ENCODE data around the gene AFP. TPM values are rescaled to one million over a fixed set of nuclear protein-coding genes. Genes with fewer than 3 reads are reported as not detected.

Gene AFP
- total and polyA plus RNA-seq, 2 of the 8 experiments (the other 6 are each of a cell fraction or from before 2014, with no cell fraction given): 6.1 to 10.4 TPM

- no peak overlapping the region for H3K27ac ChIP-seq (ENCODE audit: low read depth, low read length)
- no peaks in the 10 kb centered on the region for H3K36me3 ChIP-seq (ENCODE audit: control insufficient read depth in 2 of 4, insufficient read depth in 4 of 4, low read length in 3 of 4)
- no peak overlapping the region for H3K4ac ChIP-seq (replicated peaks; ENCODE audit: insufficient read length, low read depth, low read length)
- no peak overlapping the region for H3K14ac ChIP-seq (ENCODE audit: insufficient read length)
- ChIA-PET CTCF (ENCODE audit: partially characterized antibody) (interaction anchor here (0.9 to 1.9 kb wide), 4 partner anchors 8 to 29 kb away, joined by 3 to 6 read pairs (median 4); no protein-coding TSS in a partner anchor), POLR2A (ENCODE audit: partially characterized antibody) (no interaction called here)
- no peak overlapping the region for H3K4me2 ChIP-seq (ENCODE audit: insufficient read depth in 1 of 2, low read depth in 2 of 2, low read length in 2 of 2)
- H4K91ac ChIP-seq (replicated peaks; ENCODE audit: insufficient read length, low read length): no peak overlapping the region
- no peak overlapping the region for H2BK5ac ChIP-seq (ENCODE audit: low read depth, low read length)
- H3K79me1 ChIP-seq (ENCODE audit: low read depth, low read length): no peaks in the 10 kb centered on the region
- no peak overlapping the region for H2AK5ac ChIP-seq (ENCODE audit: low read depth, low read length)
- no peak overlapping the region for H3K18ac ChIP-seq (ENCODE audit: extremely low read depth, low read length)
- no peak overlapping the region for H3K23ac ChIP-seq (ENCODE audit: insufficient read length)
- no peak overlapping the region for H4K8ac ChIP-seq (ENCODE audit: extremely low read depth, insufficient read depth, low read length)
- no peaks in the 10 kb centered on the region for H3K27me3 ChIP-seq (replicated peaks in 1 of 4; ENCODE audit: control insufficient read depth in 3 of 4, extremely low read depth in 1 of 4, insufficient read depth in 3 of 4, low read length in 3 of 4)
- H4K5ac ChIP-seq (ENCODE audit: insufficient read length, low read depth, low read length): no peak overlapping the region
- H3K9ac ChIP-seq (replicated peaks in 1 of 4; ENCODE audit: extremely low read depth in 1 of 4, low read depth in 3 of 4, low read length in 3 of 4): no peak overlapping the region
- WGBS, 2 experiments (ENCODE audit: extremely low coverage in 1 of 2, insufficient coverage in 1 of 2, insufficient read length in 1 of 2, insufficient replicate concordance in 2 of 2, low coverage in 1 of 2, low lambda C conversion rate in 2 of 2, missing lambda C conversion rate in 1 of 2): 87% methylated on average over 2 of the region's 2 CpGs; no CpG with 5 or more reads in 1 of the 2 experiments
- H3K4me1 ChIP-seq (replicated peaks in 1 of 4; ENCODE audit: control insufficient read depth in 3 of 4, insufficient read depth in 4 of 4, low read length in 3 of 4): peaks cover 0 to 4% (median 0%) of the 10 kb centered on the region in 4 experiments; a peak in 3 of 7 replicates
- H2BK120ac ChIP-seq (replicated peaks; ENCODE audit: low read depth, low read length): no peak overlapping the region
- no peaks in the 10 kb centered on the region for H3K23me2 ChIP-seq (ENCODE audit: low read depth, low read length)
- FAIRE-seq (no peak), DNase-seq (ENCODE audit: low read depth in 1 of 2, low spot score in 2 of 2) (no peak)
- no peak overlapping the region for H2AFZ ChIP-seq (ENCODE audit: low read length)
- no peak overlapping the region for H3K4me3 ChIP-seq (ENCODE audit: extremely low read depth in 1 of 4, insufficient read depth in 2 of 4, low read depth in 3 of 4, low read length in 4 of 4)
- no peak overlapping the region for H2BK15ac ChIP-seq (ENCODE audit: low read length)
- no peaks in the 10 kb centered on the region for H4K20me1 ChIP-seq (replicated peaks in 1 of 2; ENCODE audit: control insufficient read depth in 1 of 2, insufficient read depth in 2 of 2, low read length in 2 of 2)
- H3K79me2 ChIP-seq (ENCODE audit: control insufficient read depth in 1 of 2, insufficient read depth in 2 of 2, low read length in 2 of 2): no peaks in the 10 kb centered on the region
- no peak overlapping the region for H3K56ac ChIP-seq (replicated peaks; ENCODE audit: insufficient read length, low read depth, low read length)
- H2BK12ac ChIP-seq (ENCODE audit: low read depth, low read length): no peak overlapping the region
- H2BK20ac ChIP-seq (ENCODE audit: low read length): no peak overlapping the region
- TF ChIP-seq SRF (IDR thresholded peaks at IDR 0.05; ENCODE audit: low read depth, low read length) (no peak), FOSL1 (IDR thresholded peaks at IDR 0.05; ENCODE audit: insufficient read depth, low read depth, low read length) (no peak), SIN3A (conservative IDR thresholded peaks at IDR 0.05 in 1 of 2, IDR thresholded peaks at IDR 0.05 in 1 of 2; ENCODE audit: low read depth in 1 of 2, low read length in 2 of 2) (no peak), CBX5 (IDR thresholded peaks at IDR 0.05; ENCODE audit: low read depth, low read length) (no peak), TAF7 (optimal IDR thresholded peaks at IDR 0.05; ENCODE audit: borderline replicate concordance, low read depth, low read length) (no peak), BACH1 (IDR thresholded peaks at IDR 0.05; ENCODE audit: low read length) (no peak), EGR1 (IDR thresholded peaks at IDR 0.05; ENCODE audit: borderline replicate concordance, low read depth, low read length) (no peak), ASH2L (IDR thresholded peaks at IDR 0.05; ENCODE audit: low read length) (no peak)
- H3K9me3 ChIP-seq (ENCODE audit: insufficient read depth in 2 of 2, low read depth in 1 of 2, low read length in 1 of 2): no peaks in the 10 kb centered on the region
Observed at GRCh38 chr4:73416423-73417087, 19.5 kb upstream of the AFP start.
